GM12875 (cell line): ENCODE measurements around the gene PALLD.

Source experiments
- H3K4me3 ChIP-seq: one replicate; pipeline ENCODE4 v1.5.1; 2011; ENCODE audit warnings: low read depth, low read length, control low read depth
- CTCF ChIP-seq: IDR thresholded peaks from 2 replicates; pipeline ENCODE4 v1.5.1; 2011; ENCODE audit warnings: low read depth, mild to moderate bottlenecking, control low read depth, inconsistent platforms, low read length, moderate library complexity, borderline replicate concordance; ENCODE audit not compliant: insufficient read depth

PALLD gene

GRCh38 chr4:168609369-168609768, 112.5 kb downstream of the PALLD start:
- no peak overlapping the region for H3K4me3 ChIP-seq
- TF ChIP-seq CTCF: no peak

- no peak for TF ChIP-seq CTCF
- no peak overlapping the region for H3K4me3 ChIP-seq
These were observed 114.2 kb downstream of the PALLD start for GRCh38 chr4:168610911-168611530.

DNA sequence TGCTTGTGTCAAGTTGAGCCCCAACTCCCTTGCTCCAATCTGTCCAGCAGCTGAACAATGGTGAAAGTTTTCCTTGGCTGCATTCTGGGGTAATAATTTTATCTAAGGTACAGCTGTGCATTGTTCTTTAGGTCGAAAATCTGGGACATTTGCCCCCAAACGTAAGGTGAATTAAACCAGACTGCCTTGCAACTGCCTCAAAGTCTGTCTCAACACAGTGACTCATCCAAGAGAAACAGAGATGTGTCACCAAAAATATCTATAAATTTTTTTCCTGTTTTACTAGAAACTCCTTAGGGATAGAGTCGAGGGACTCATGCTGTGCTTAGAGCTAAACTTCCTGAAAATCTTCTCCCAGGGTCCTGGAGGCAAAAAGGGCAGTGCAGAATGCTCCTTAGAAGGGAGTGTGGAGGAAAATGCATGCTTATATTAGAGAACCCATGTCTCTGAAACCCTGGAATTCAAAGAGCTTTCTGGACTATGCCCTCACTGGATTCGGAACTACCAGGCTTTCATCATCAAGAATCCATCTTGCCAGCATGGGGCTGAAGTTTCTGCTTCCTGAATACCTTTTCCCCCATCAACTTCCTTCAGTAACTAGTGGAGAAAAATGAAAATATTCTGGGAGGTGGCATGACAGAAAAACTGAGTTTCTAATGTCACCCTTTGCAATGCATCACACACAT, 115.7 kb downstream of the PALLD start:
- no peak overlapping the region for H3K4me3 ChIP-seq
- no peak for TF ChIP-seq CTCF

- no peak overlapping the region for H3K4me3 ChIP-seq
- no peak for TF ChIP-seq CTCF
These were observed 117.0 kb downstream of the PALLD start for GRCh38 chr4:168613869-168614268.

DNA sequence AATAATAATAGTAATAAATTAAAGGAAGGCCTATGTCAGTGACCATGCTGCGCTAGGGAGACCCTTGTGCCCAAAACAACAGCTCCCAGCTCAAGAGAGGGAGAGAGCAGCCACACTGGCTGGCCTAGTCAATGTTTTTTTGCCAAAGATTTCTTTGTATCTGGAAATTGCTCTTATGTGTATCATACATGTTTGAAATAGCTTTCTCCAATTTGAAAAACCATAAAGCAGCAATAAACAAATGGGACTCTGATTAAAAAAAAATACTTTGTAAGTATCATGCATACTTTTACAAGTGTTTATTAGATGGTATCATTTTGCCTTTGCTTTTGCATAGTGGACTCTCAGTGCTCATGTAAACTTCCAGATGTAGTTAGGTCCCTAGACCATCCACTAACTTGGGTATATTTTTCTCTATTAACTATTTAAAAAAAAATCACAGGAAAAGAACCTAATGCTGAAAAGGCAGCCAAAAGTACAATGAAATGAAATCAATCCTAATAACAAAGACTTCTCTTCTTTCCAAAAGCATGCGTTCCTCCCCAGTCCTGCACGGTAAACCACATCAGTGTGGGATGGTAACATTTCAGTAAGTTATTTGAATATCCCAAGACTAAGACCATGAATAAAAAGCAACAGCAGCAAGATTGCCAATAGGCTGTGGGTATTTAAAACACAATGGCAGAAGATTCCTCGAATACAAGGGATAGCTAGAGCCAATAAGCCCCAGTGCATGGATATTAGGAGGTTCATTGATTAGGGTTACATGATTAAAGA, 117.6 kb downstream of the PALLD start:
- no peak overlapping the region for H3K4me3 ChIP-seq
- TF ChIP-seq CTCF: no peak

- H3K4me3 ChIP-seq: no peak overlapping the region
- no peak for TF ChIP-seq CTCF
These were observed 118.6 kb downstream of the PALLD start for GRCh38 chr4:168615294-168616065.
